ENCODE measurements around the gene ZDHHC5.

DNA sequence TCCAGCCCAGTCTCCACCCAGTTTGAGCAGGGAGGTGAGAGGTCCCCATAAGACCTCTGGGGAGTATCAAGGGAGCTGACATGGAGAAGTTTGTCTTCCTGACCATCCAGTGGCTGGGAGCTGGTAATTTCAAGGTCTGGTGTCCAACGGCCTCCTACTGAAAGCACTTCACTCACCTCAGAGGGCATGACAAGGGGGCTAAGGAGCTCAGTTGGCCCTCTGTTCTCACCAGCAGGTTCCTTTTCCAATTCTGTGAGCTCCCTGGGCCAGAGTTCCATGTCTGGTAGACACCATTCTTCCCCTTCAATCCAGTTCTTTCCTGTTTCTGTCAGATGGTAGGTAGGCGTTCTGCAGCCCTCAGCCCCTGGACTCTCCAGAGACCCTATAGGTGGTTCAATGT, 76.4 kb downstream of the ZDHHC5 start:
- TF ChIP-seq BHLHE40 (IDR thresholded peaks at IDR 0.05; ENCODE audit: low read depth, low read length): no peak
- TF ChIP-seq RCOR1 (IDR thresholded peaks at IDR 0.05; ENCODE audit: insufficient replicate concordance, low read length): no peak
- TF ChIP-seq, protein P1, sequence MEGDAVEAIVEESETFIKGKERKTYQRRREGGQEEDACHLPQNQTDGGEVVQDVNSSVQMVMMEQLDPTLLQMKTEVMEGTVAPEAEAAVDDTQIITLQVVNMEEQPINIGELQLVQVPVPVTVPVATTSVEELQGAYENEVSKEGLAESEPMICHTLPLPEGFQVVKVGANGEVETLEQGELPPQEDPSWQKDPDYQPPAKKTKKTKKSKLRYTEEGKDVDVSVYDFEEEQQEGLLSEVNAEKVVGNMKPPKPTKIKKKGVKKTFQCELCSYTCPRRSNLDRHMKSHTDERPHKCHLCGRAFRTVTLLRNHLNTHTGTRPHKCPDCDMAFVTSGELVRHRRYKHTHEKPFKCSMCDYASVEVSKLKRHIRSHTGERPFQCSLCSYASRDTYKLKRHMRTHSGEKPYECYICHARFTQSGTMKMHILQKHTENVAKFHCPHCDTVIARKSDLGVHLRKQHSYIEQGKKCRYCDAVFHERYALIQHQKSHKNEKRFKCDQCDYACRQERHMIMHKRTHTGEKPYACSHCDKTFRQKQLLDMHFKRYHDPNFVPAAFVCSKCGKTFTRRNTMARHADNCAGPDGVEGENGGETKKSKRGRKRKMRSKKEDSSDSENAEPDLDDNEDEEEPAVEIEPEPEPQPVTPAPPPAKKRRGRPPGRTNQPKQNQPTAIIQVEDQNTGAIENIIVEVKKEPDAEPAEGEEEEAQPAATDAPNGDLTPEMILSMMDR (conservative IDR thresholded peaks at IDR 0.05; ENCODE audit: low read depth, low read length): no peak
- TF ChIP-seq FOS (IDR thresholded peaks at IDR 0.05; ENCODE audit: low read depth, low read length): no peak
- no peak for TF ChIP-seq CEBPB (IDR thresholded peaks at IDR 0.05; ENCODE audit: low read depth, low read length)
- TF ChIP-seq SMC3 (IDR thresholded peaks at IDR 0.05; ENCODE audit: low read depth, low read length): no peak
- TF ChIP-seq RAD21 (IDR thresholded peaks at IDR 0.05; ENCODE audit: low read length): no peak
